ENCODE data around the gene MAN2B2.
"Not testable (repeated sequence)": the region's sequence is repeated elsewhere in the genome, so short reads cannot be mapped to it uniquely, and the experiment has no call there.

The MAN2B2 gene

DNA sequence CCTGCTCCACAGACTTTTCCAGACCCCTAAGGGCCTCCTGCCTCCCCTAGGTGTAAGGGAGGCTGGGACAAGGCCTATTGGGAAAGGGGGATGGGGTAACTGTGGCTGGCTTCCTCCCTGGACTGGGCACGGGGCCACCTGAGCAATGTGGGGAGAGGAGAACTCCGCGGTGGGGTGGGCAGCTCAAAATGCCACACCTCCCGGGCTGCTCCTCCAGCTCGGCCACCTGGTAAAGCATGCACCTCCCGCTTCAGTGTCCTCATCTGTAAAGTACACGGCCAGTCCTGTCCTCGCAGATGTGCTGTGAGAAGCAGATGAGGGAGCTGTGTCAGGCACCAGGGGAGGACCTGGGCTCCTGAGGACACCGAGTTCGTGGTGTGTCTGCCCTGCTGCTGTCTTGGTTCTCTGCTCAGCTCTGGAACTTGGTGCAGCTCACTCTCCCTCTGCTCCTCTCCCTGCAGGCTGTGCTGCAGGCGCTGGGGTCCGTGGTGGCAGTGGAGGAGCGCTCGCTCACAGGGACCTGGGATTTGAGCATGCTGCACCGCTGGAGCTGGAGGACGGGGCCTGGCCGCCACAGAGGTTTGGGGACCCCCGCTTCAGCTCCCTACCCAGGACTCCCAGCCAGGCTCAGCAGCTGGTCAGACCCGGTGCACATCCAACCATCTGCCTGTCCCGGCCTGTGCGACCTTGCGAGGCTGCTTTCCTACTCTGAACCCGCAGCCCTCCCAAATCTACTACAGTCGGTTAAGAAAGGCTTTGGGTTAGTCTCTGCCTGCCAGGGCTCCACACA is 44.7 kb downstream of the MAN2B2 start:
- H4K20me1 ChIP-seq = 0 out of 2 replicates have a peak, but pooled peaks cover 6% of the 10 kb centered on the region
- peaks cover 74% of the 10 kb centered on the region for H3K36me3 ChIP-seq
- no peak overlapping the region for H3K4me2 ChIP-seq
- H3K9me3 ChIP-seq = no peaks in the 10 kb centered on the region
- no peaks in the 10 kb centered on the region for H3K4me1 ChIP-seq
- H3K4me3 ChIP-seq = no peak overlapping the region
- H3K9ac ChIP-seq = no peak overlapping the region
- TF ChIP-seq Cebpa-rat (IDR thresholded peaks at IDR 0.05) = no peak
- no peaks in the 10 kb centered on the region for H3K27me3 ChIP-seq
- no peak overlapping the region for H3K27ac ChIP-seq

DNA sequence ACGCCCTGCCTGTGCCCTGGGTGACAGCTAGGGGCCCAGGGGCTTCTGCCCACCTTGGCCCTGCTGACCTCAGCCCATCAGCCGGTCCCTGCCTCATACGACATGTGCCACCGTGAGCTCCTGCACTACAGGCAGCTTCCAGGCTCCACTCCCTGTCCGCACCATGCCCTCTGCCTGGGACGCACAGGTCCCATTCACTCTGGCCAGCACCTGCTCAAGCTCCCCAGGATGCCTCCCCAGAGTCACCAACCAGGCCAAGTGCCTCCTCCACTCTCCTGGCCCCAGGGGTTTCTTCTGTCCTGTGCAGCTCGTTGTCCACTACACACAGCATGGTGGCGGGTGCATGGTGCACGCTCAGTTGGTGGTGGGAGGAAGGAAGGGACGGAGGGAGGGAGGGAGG is 45.3 kb downstream of the MAN2B2 start:
- no peaks in the 10 kb centered on the region for H3K27me3 ChIP-seq
- no peak overlapping the region for H3K27ac ChIP-seq
- peaks cover 68% of the 10 kb centered on the region for H3K36me3 ChIP-seq
- H3K4me3 ChIP-seq = no peak overlapping the region
- TF ChIP-seq Cebpa-rat (IDR thresholded peaks at IDR 0.05) = no peak
- no peaks in the 10 kb centered on the region for H3K9me3 ChIP-seq
- no peak overlapping the region for H3K9ac ChIP-seq
- H3K4me1 ChIP-seq = no peaks in the 10 kb centered on the region
- 0 out of 2 replicates have a peak, but pooled peaks cover 6% of the 10 kb centered on the region for H4K20me1 ChIP-seq
- no peak overlapping the region for H3K4me2 ChIP-seq

DNA sequence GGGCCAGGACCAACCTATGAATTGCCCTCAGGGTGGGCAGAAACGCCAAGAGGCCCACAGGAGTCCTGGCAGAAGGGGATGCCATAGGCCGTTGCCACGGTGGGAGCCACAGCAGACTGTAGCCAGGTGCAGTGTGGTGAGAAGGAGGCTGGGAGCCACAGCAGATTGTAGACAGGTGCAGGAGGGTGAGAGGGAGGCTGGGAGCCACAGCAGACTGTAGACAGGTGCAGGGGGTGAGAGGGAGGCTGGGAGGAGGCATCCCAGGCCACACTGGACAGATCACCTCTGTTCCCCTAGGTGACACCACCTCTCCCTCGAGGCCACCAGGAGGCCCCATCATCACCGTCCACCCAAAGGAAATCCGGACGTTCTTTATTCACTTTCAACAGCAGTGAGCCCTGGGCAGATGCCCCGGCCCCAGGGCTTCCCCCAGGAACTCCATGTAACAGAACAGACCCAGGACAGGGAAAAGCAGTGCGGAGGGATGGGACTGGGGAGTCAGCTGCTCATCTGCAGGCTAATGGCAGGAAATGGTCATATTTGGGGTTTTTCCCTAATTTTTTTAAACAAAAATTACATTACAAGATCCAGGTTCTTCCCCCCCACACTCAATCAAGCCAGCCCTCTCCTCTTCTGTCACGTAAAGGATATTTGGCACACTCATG is 46.0 kb downstream of the MAN2B2 start:
- Histone ChIP-seq H3K9ac (no peak overlapping the region), H3K27ac (no peak overlapping the region), H3K4me1 (no peaks in the 10 kb centered on the region), H4K20me1 (0 out of 2 replicates have a peak, but pooled peaks cover 6% of the 10 kb centered on the region), H3K9me3 (no peaks in the 10 kb centered on the region), H3K36me3 (peaks cover 60% of the 10 kb centered on the region), H3K4me3 (no peak overlapping the region), H3K27me3 (no peaks in the 10 kb centered on the region), H3K4me2 (no peak overlapping the region)
- no peak for TF ChIP-seq Cebpa-rat (IDR thresholded peaks at IDR 0.05)

DNA sequence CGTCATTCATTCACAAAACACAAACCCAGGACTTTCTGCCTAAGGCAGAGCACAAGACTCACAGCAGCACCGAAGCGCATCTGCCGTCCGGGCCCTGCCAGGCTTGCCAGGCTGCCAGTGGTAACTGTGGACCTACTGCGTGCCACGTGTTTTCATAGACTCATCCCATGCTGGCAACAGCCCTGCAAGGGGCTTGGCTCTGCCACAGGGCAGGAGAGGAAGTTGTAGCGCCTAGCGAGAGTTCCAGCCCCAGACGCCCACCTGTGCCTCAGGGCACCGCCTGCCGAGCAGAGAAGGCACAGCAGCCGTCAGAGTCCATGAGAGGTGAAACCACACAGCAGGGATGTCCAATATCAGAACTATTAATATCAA is 46.6 kb downstream of the MAN2B2 start:
- H3K36me3 ChIP-seq = peaks cover 55% of the 10 kb centered on the region
- H3K27ac ChIP-seq = no peak overlapping the region
- H3K27me3 ChIP-seq = no peaks in the 10 kb centered on the region
- no peaks in the 10 kb centered on the region for H3K9me3 ChIP-seq
- 0 out of 2 replicates have a peak, but pooled peaks cover 6% of the 10 kb centered on the region for H4K20me1 ChIP-seq
- no peaks in the 10 kb centered on the region for H3K4me1 ChIP-seq
- TF ChIP-seq Cebpa-rat (IDR thresholded peaks at IDR 0.05) = no peak
- no peak overlapping the region for H3K4me3 ChIP-seq
- H3K4me2 ChIP-seq = no peak overlapping the region
- no peak overlapping the region for H3K9ac ChIP-seq

DNA sequence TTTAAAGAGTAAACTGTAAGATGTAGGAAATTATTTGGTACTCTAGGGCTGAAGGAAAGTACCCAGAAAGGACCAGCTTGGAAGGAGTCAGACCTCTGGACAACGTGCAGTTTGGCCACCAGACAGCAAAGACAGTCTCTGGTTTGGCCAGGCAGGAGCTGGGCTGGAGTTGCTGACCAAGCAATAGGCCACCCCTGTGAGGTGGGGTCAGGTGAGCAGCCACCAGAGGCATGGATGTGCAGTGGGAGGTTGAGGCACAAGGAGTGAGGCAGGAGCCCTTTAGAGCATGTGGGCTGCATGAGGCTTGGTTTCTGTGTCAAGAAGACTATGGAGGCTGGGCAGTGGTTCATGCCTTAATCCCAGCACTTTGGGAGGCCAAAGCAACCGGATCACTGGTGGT is 47.8 kb downstream of the MAN2B2 start:
- H3K9ac ChIP-seq = no peak overlapping the region
- H3K4me1 ChIP-seq = no peaks in the 10 kb centered on the region
- H3K36me3 ChIP-seq = peaks cover 43% of the 10 kb centered on the region
- TF ChIP-seq Cebpa-rat (IDR thresholded peaks at IDR 0.05) = no peak
- 0 out of 2 replicates have a peak, but pooled peaks cover 6% of the 10 kb centered on the region for H4K20me1 ChIP-seq
- H3K9me3 ChIP-seq = no peaks in the 10 kb centered on the region
- H3K4me2 ChIP-seq = no peak overlapping the region
- no peak overlapping the region for H3K27ac ChIP-seq
- H3K27me3 ChIP-seq = no peaks in the 10 kb centered on the region
- H3K4me3 ChIP-seq = no peak overlapping the region

DNA sequence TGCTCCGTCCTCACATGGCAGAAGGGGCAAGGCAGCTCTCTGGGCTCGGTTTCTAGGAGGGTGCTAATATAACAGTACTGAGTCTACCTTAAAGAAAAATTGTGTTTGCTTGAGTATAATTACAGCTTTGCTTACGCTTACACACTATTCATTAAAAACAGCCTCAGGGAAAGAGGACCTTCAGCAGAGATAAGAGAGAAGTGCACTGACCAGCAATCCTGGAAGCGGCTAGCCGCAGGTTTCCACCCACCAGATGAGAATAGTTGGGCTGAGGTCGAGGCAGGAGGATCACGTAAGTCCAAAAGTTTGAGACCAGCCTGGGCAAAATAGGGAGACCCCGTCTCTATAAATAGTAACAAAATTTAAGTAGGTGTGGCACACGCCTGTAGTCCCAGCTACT is 50.3 kb downstream of the MAN2B2 start:
- H3K9me3 ChIP-seq = no peaks in the 10 kb centered on the region
- peaks cover 18% of the 10 kb centered on the region; the same call in 1 of the 2 replicates for H3K36me3 ChIP-seq
- H4K20me1 ChIP-seq = 0 out of 2 replicates have a peak, but pooled peaks cover under 1% of the 10 kb centered on the region
- no peak overlapping the region for H3K4me2 ChIP-seq
- H3K4me3 ChIP-seq = no peak overlapping the region
- H3K4me1 ChIP-seq = no peaks in the 10 kb centered on the region
- no peaks in the 10 kb centered on the region for H3K27me3 ChIP-seq
- H3K9ac ChIP-seq = no peak overlapping the region
- no peak for TF ChIP-seq Cebpa-rat (IDR thresholded peaks at IDR 0.05)
- H3K27ac ChIP-seq = no peak overlapping the region

DNA sequence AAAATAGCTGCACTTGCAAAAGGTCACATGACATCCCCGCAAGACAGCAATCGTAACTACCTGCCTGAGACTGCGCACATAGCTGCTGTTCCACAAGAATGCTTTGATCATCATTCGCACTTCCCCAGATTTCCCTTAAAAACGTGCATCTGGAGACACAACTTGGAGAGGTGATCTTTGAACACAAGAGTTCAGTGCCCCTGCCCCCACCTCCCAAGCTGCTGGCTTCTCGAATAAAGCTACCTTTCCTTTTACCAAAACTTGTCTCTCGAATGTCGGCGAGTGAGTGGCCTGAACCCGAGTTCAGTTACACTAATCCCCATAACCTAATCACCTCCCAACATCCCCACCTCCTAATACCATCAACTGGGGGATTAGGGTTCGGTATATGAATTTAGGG is 51.1 kb downstream of the MAN2B2 start:
- Histone ChIP-seq H3K36me3 (peaks cover 12% of the 10 kb centered on the region; the same call in 1 of the 2 replicates), H3K4me1 (peaks cover 6% of the 10 kb centered on the region), H3K9ac (no peak overlapping the region), H3K4me3 (no peak overlapping the region), H3K27ac (no peak overlapping the region), H3K4me2 (no peak overlapping the region), H3K9me3 (no peaks in the 10 kb centered on the region), H3K27me3 (no peaks in the 10 kb centered on the region), H4K20me1 (no peaks in the 10 kb centered on the region)
- no peak for TF ChIP-seq Cebpa-rat (IDR thresholded peaks at IDR 0.05)

DNA sequence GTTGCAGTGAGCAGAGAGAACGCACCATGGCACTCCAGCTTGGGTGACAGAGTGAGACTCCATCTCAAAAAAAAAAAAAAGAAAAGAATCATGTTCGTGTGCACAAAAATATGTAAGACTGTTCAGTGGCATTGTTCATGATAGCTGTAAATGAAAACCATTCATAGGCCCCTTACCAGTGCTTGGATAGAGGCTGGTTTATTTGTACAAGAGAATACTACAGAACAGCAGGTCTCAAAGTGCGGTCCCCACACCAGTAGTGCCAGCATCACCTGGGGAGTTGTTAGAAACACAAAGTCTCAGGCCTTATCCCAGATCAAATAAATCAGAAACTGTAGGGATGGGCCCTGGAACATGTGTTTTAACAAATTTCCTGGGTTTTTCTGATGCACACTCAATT is 52.8 kb downstream of the MAN2B2 start:
- H4K20me1 ChIP-seq = no peaks in the 10 kb centered on the region
- no peaks in the 10 kb centered on the region; the same call in 1 of the 2 replicates for H3K9me3 ChIP-seq
- H3K4me2 ChIP-seq = no peak overlapping the region
- 0 out of 2 replicates have a peak, but pooled peaks cover under 1% of the 10 kb centered on the region for H3K36me3 ChIP-seq
- no peak overlapping the region for H3K9ac ChIP-seq
- no peak overlapping the region for H3K27ac ChIP-seq
- H3K4me3 ChIP-seq = no peak overlapping the region
- no peak for TF ChIP-seq Cebpa-rat (IDR thresholded peaks at IDR 0.05)
- H3K27me3 ChIP-seq = no peaks in the 10 kb centered on the region
- peaks cover 13% of the 10 kb centered on the region for H3K4me1 ChIP-seq

DNA sequence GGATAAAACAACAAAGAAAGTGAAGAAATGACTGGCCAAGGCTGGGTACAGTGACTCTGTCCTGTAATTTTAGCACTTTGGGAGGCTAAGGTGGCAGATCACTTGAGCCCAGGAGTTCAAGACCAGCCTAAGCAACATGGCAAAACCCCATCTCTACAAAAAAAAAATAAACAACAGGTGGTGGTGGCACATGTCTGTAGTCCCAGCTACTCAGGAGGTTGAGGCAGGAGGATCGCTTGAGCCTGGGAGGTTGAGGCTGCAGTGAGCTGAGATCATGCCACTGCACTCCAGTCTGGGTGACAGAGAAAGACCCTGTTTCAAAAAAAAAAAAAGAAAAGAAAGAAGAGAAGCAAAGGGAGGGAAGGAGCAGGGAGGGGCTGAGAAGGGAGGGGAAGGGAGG is 53.5 kb downstream of the MAN2B2 start:
- H4K20me1 ChIP-seq, H3K27ac ChIP-seq, H3K36me3 ChIP-seq, H3K27me3 ChIP-seq, H3K9ac ChIP-seq, H3K4me2 ChIP-seq, H3K4me3 ChIP-seq, H3K9me3 ChIP-seq: not testable (repeated sequence)
- peaks cover 20% of the 10 kb centered on the region for H3K4me1 ChIP-seq

DNA sequence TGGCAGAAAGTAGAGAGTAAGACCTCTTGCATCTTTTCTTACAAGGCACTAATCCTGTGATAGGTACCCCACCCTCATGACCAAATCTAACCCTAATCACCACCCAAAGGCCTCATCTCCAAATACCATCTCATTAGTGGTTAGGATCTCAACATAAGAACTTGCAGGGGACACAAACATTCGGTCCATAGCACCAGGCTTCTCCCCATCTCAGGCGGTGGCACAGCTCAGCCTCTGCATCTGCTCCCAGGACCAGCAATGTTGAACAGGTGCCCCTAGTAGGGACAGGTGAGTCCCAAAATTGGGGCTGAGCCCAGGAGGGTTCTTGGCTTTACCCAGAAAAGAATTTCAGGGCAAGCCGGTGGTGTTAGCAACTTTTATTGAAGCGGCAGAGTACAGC is 57.1 kb downstream of the MAN2B2 start:
- H3K36me3 ChIP-seq = no peaks in the 10 kb centered on the region
- TF ChIP-seq Cebpa-rat (IDR thresholded peaks at IDR 0.05) = no peak
- no peak overlapping the region for H3K4me2 ChIP-seq

More for the DNA sequence above, 57.1 kb downstream of the MAN2B2 start:
- Histone ChIP-seq H3K27ac (no peak overlapping the region), H3K4me3 (no peak overlapping the region), H3K9ac (no peak overlapping the region), H3K4me1 (peaks cover 29% of the 10 kb centered on the region), H3K27me3 (no peaks in the 10 kb centered on the region), H3K9me3 (no peaks in the 10 kb centered on the region; the same call in 1 of the 2 replicates), H4K20me1 (no peaks in the 10 kb centered on the region)
